ENCODE measurements around the gene BICD1.
A peak's percentile ranks its signal among the peaks of the same experiment; 100 is the strongest.

Gene BICD1

GRCh38 chr12:32379213-32379612, 272.6 kb downstream of the BICD1 start:
- Histone ChIP-seq H3K9me3 (no peaks in the 10 kb centered on the region), H3K4me1 (no peaks in the 10 kb centered on the region), H3K36me3 (no peaks in the 10 kb centered on the region), H3K27ac (no peak overlapping the region), H3K27me3 (no peaks in the 10 kb centered on the region), H3K4me3 (no peak overlapping the region)
- TF ChIP-seq CTCF (IDR thresholded peaks at IDR 0.05), result no peak
- no peak for DNase-seq
- intact Hi-C loops (cut with DNase I; ENCODE audit: low total_unique reads), result no loop called here

- intact Hi-C loops (cut with DNase I; ENCODE audit: low total_unique reads), result no loop called here
Observed at GRCh38 chr12:32379667-32380066, 273.0 kb downstream of the BICD1 start.

GRCh38 chr12:32382226-32382625, 275.6 kb downstream of the BICD1 start:
- no peak for TF ChIP-seq CTCF (IDR thresholded peaks at IDR 0.05)
- Histone ChIP-seq H3K4me3 (no peak overlapping the region), H3K36me3 (no peaks in the 10 kb centered on the region), H3K4me1 (no peaks in the 10 kb centered on the region), H3K27ac (no peak overlapping the region), H3K27me3 (no peaks in the 10 kb centered on the region), H3K9me3 (no peaks in the 10 kb centered on the region)
- DNase-seq, result no peak
- intact Hi-C loops (cut with DNase I; ENCODE audit: low total_unique reads), result no loop called here

More at GRCh38 chr12:32379667-32380066, 273.0 kb downstream of the BICD1 start:
- Histone ChIP-seq H3K4me1 (no peaks in the 10 kb centered on the region), H3K27me3 (no peaks in the 10 kb centered on the region), H3K36me3 (no peaks in the 10 kb centered on the region), H3K4me3 (no peak overlapping the region), H3K9me3 (no peaks in the 10 kb centered on the region), H3K27ac (no peak overlapping the region)
- no peak for DNase-seq
- TF ChIP-seq CTCF (IDR thresholded peaks at IDR 0.05), result no peak

- no peaks in the 10 kb centered on the region for H3K9me3 ChIP-seq
- H3K27me3 ChIP-seq, result peaks cover 0 to 16% of the 10 kb centered on the region in 2 donors
- no peak overlapping the region for H3K27ac ChIP-seq
- no peaks in the 10 kb centered on the region for H3K36me3 ChIP-seq
- DNase-seq, result no peak
- intact Hi-C loops (cut with DNase I; ENCODE audit: low total_unique reads), result no loop called here
- TF ChIP-seq CTCF (IDR thresholded peaks at IDR 0.05), result no peak
- H3K4me1 ChIP-seq, result peaks cover 0 to 5% (median 2%) of the 10 kb centered on the region in 4 donors
- H3K4me3 ChIP-seq, result peak overlapping the region; percentile 19 to 39
Observed at GRCh38 chr12:32390572-32391219, 284.0 kb downstream of the BICD1 start.

GRCh38 chr12:32395026-32395425, 288.4 kb downstream of the BICD1 start:
- Histone ChIP-seq H3K4me3 (no peak overlapping the region), H3K9me3 (no peaks in the 10 kb centered on the region), H3K36me3 (no peaks in the 10 kb centered on the region), H3K27ac (no peak overlapping the region), H3K27me3 (peaks cover 0 to under 1% of the 10 kb centered on the region in 2 donors), H3K4me1 (peaks cover 0 to 16% (median 11%) of the 10 kb centered on the region in 4 donors)
- intact Hi-C loops (cut with DNase I; ENCODE audit: low total_unique reads), result no loop called here
- TF ChIP-seq CTCF (IDR thresholded peaks at IDR 0.05), result no peak
- DNase-seq, result no peak

All from tibial artery (tissue), 4 donors.